GM19397 (cell line): ENCODE data around the gene LRP8.

Experiments
- ATAC-seq: cut with Tn5 transposase; IDR thresholded peaks from one replicate; pipeline ENCODE4 v1.9.1; 2021; ENCODE audit warnings: mild to moderate bottlenecking, moderate library complexity; ENCODE audit not compliant: unreplicated experiment

LRP8 gene

GRCh38 chr1:53308506-53308905 lies 19.4 kb downstream of the LRP8 start:
- no peak for ATAC-seq

- ATAC-seq, result no peak
Measured at GRCh38 chr1:53307037-53307436, 20.8 kb downstream of the LRP8 start.

- no peak for ATAC-seq
Measured at GRCh38 chr1:53306168-53306567, 21.7 kb downstream of the LRP8 start.

- no peak for ATAC-seq
Measured at GRCh38 chr1:53305650-53306049, 22.2 kb downstream of the LRP8 start.

- ATAC-seq, result no peak
Measured at GRCh38 chr1:53304527-53304926, 23.3 kb downstream of the LRP8 start.

GRCh38 chr1:53303726-53304515 lies 23.9 kb downstream of the LRP8 start:
- ATAC-seq, result no peak

GRCh38 chr1:53303243-53303642 lies 24.6 kb downstream of the LRP8 start:
- no peak for ATAC-seq

GRCh38 chr1:53299233-53299632 lies 28.6 kb downstream of the LRP8 start:
- no peak for ATAC-seq

GRCh38 chr1:53298045-53298637 lies 29.7 kb downstream of the LRP8 start:
- no peak for ATAC-seq

- ATAC-seq, result no peak
Measured at GRCh38 chr1:53297195-53297594, 30.7 kb downstream of the LRP8 start.

GRCh38 chr1:53296117-53296749 lies 31.6 kb downstream of the LRP8 start:
- no peak for ATAC-seq

- no peak for ATAC-seq
Measured at GRCh38 chr1:53295726-53296116, 32.1 kb downstream of the LRP8 start.

GRCh38 chr1:53295295-53295694 lies 32.6 kb downstream of the LRP8 start:
- no peak for ATAC-seq

- ATAC-seq, result no peak
Measured at GRCh38 chr1:53294567-53294966, 33.3 kb downstream of the LRP8 start.

- no peak for ATAC-seq
Measured at GRCh38 chr1:53294061-53294460, 33.8 kb downstream of the LRP8 start.

GRCh38 chr1:53293123-53293522 lies 34.7 kb downstream of the LRP8 start:
- no peak for ATAC-seq

GRCh38 chr1:53292690-53293089 lies 35.2 kb downstream of the LRP8 start:
- no peak for ATAC-seq

GRCh38 chr1:53291574-53291973 lies 36.3 kb downstream of the LRP8 start:
- ATAC-seq, result no peak

- ATAC-seq, result no peak
Measured at GRCh38 chr1:53288790-53289429, 39.0 kb downstream of the LRP8 start.

- ATAC-seq, result no peak
Measured at GRCh38 chr1:53288002-53288789, 39.7 kb downstream of the LRP8 start.

GRCh38 chr1:53286955-53287354 lies 40.9 kb downstream of the LRP8 start:
- no peak for ATAC-seq
